ENCODE measurements around the gene YES1. TPM values are rescaled to one million over a fixed set of nuclear protein-coding genes. Genes with fewer than 3 reads are reported as not detected.
"Not testable (repeated sequence)": the region's sequence is repeated elsewhere in the genome, so short reads cannot be mapped to it uniquely, and the experiment has no call there.

Gene YES1
- total RNA-seq, 1 donor from 2014 or later: 49.7 TPM

DNA sequence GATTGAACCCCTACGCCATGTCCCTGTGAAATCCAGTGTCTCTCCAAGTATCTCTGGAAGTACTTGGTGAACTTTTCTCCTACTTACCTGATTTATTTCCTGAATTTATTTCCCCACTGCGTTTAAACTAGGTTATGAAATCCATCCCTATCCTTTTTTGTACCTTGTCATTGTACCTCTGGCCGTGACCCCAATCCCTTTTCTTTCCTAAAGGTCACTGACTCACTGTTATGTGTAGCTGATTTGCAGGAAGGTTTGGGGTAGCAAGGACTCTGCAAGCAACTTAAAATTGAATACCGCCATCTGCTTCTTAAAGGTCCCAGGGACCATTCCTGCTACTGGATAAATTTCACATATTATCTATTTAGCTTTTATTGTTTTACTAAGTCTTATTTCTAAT lies 95.0 kb downstream of the YES1 start:
- no peak for ATAC-seq

DNA sequence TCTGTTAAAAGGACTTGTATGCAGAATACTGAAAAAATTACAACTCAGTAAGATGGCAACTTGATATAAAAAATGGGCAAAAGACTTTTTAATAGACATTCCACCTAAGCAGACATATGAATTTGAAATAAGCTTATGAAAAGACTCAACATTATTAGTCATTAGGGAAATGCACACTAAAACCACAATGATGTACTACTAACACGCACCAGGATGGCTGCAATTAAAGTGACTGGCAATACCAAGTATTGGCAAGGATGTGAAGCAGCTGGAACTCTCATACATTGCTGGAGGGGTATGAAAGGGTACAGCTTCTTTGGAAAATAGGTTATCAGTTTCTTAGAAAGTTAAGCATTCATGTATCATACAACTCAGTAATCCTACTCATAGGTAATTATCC lies 96.4 kb downstream of the YES1 start:
- no peak for ATAC-seq

DNA sequence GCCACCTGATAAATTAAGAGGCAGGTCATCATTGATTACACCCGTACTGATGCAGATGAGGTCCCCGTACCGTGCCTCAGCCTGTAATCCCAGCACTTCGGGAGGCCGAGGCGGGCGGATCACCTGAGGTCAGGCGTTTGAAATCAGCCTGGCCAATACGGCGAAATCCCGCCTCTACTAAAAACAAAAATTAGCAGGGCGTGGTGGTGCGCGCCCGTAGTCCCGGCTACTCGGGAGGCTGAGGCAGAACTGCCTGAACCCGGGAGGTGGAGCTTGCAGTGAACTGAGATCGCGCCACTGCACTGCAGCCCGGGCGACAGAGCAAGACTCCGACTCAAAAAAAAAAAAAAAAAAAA lies 98.9 kb downstream of the YES1 start:
- ATAC-seq: no peak

DNA sequence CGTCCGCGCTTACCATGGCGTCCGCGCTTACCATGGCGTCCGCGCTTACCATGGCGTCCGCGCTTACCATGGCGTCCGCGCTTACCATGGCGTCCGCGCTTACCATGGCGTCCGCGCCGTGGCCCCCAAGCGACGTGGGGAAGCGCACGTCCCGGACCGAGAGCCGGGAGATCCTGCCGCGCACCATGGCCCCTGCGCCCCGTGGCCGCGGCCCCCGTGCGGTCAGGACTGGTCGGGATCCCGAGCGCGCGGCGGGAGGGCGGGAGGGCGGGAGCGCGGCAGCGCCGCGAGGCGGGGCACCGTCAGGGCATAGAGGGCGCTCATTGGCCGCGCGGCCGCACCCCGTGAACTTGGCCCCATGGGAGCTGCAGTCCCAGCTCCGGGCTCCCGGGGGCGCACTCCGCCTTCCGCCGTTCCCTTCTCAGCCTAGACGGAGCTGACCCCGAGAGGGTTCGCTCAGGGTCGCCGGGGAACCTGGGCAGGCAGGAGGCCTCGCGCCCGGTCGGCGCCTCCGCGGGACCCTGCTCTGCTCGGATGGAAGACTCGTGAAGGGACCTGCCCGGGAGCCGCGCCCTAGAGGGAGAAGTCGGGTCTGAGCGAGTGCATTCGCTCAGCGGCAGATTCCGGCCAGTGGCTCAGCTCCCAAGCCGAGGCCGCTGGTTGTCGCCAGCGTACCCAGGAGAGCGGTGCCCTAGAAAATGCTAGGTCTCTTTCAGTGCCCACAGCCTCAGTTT lies 99.5 kb downstream of the YES1 start, which contains the start of gene ENOSF1:
Gene ENOSF1 (minus strand): TSS at position 230 of the 734 bp plus-strand sequence. CDS start 43 bp downstream, at position 187.
- peak; percentile 99 for ATAC-seq

DNA sequence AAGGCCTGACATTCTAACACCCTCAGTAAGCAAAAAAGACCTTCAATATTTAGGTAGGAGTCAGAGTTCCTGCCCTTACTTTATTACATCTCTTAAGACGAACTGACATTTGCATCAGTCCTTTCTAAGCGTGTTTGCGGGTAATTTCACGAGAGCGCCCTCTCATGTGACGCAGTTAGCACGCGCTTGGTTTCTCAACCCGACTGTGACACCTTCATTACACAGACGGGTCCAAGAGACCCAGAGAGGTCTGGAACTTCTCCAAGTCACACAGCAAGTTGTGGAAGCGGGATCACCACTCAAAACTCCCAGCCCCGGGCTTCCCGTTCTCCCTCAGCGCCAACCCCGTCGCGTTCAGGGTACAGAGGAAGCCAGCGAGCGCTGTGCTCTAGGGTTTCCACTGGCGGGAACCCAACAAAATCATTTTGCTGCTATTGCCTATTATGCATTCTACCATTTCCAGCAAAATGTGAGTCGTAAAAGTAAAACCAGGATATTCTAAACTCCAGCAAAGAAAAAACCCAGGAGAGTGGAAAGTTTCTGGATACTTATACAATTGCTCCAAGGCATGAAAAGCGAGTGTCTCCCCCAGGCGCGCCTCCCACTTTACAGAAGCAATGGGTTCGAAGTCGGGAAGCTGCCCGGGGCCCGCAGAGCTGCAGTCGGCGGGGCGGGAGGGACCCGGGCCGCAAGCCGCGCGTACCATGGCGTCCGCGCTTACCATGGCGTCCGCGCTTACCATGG lies 100.2 kb downstream of the YES1 start:
- ATAC-seq: peak; percentile 59

DNA sequence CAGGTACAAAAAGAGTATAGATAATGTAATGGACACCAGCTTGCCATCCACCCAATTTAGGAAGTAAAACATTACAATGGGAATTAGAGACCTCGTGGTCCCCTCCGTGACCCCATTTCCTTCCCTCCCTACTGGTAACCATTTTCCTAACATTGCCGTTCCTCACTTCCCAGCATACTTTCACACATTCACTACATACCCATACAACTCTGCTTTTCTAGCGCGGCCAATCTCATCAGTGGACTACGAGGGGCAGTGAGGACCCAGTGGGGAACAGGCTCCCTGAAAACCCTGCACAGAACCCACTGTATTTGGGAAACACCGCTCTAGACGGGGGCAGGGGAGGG lies 100.8 kb downstream of the YES1 start:
- no peak for ATAC-seq

DNA sequence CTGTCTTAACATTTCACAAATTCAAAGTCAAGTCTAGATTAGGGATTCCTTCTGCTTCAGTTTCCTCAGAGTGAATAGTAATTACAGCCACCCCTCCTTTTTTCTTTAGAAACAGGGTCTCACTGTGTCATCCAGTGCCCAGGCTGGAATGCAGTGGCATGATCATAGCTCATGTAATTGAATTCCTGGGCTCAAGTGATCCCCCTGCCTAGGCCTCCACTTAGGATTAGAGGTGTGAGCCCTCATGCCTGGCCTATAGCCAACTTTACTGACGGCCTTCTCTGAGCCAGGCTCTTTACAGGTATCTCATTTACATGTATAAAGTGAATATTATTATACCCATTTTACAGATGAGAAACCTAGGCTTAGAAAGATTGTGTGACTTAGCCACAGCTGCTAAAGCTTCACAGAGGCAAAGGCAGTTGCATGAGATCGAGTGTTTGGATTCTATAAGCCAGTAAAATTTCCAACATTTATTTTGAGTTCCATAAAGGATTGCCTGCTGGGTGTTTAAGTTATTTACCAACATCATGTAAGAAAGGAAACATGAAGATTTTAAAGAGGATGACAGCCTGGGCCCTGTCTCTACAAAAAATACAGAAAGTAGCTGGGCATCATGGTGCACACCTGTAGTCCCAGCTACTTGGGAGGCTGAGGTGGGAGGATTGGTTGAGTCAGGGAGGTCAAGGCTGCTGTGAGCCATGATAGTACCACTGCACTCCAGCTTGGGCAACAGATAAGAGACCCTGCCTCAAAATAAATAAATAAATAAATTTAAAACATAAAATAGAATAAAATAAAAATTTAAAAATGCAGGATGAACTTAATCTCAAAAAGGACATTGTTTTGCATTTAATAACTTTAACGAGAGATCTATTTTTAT lies 101.4 kb downstream of the YES1 start:
- no peak for ATAC-seq

DNA sequence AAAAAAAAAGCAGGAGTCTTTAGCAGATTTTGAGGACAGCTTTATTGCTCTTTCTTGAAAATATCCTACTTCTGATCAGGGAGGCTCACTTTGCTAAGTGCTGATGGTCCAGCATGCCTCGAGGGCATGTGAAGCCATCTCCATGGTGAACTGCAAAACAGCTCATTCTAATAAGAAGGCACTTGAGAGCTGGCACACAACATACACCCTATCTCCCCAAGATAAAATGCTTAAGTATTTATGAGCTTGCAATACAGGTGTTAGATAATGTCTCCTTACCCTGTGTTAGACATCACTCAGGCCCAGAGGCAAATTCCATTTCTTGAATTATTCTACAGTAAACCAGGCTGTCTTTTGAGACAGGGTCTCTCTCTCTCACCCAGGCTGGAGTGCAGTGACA lies 102.3 kb downstream of the YES1 start:
- ATAC-seq: no peak

DNA sequence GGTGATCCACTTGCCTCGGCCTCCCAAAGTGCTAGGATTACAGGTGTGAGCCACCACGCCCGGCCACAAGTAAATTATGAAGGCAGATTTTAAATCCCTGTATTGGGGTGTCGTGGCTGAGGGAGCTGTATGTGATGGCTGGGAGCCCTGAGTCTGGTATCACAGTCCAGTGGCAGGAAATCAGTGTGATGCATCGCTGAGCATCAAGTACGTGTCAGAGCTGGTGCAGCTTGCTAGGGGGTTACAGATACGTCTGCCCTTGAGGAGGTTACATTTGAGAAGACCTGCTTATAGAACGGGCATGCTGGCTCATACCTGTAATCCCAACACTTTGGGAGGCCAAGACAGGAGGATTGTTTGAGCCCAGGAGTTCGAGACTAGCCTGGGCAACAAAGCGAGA lies 103.9 kb downstream of the YES1 start:
- no peak for ATAC-seq

DNA sequence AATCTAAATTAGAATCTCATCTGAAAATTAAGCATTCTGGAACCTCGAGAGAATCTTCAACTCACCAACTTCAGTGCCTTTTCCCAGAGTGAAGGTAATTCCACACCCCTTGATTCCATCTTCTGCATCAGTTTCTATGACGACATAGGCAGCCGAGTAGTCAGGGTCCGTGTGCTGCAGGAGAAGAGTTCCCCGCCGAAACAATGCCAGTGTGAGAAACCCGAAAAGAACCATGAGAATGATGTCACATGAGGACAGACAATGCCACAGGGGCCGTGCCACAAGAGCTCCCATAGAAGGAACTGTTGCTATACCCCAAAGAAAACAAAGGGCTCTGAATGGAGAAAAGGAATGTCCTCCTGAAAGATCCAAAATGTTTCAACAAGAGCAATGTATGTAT lies 105.6 kb downstream of the YES1 start:
- ATAC-seq: no peak

DNA sequence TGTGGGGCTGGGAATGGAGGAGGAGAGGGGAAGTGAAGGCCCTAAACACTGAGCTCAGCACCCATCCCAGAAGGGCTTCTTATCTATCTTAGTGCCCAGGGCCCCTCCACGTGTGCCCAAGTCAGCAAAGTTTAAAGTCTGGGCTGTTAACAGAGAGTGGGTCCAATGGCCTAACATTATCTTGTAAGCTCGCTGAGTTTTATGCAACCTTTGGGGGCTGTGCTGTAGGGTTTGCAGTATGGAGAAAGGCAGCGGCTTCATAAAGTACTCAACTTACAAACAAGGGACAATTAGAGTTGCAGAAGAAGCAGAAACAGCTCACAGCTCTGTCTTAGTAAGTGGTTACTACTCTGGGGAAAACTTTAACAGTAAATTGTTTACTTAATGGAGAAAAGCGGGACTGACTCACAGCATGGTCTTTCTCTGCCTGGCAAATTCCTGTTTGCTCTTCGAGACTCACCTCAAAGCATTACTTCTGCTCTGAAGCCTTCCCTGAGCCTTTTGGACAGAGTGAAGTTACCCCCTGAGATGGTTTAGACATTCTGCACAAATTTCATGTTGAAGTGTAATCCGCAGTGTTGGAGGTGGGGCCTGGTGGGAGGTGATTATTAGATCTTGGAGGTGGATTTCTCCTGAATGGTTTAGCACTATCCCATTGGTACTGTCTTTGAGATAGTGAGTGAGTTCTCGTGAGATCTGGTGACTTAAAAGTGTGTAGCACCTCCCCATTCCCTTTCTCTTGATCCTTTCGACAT lies 108.7 kb downstream of the YES1 start:
- peak; percentile 31 for ATAC-seq

DNA sequence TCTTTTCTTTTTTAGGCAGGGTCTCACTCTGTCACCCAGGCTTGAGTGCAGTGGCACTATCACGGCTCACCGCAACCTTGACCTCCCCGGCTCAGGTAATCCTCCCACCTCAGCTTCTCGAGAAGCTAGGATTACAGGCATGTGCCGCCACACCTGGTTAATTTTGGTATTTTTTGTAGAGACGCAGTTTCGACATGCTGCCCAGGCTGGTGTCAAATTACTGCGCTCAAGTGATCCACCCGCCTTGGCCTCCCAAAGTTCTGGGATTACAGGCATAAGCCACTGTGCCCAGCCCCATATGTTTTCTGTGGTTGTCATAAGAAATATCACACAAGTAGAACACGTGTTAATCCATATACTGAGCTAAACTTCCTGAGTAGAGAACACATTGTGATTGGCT lies 114.2 kb downstream of the YES1 start:
- ATAC-seq: no peak

DNA sequence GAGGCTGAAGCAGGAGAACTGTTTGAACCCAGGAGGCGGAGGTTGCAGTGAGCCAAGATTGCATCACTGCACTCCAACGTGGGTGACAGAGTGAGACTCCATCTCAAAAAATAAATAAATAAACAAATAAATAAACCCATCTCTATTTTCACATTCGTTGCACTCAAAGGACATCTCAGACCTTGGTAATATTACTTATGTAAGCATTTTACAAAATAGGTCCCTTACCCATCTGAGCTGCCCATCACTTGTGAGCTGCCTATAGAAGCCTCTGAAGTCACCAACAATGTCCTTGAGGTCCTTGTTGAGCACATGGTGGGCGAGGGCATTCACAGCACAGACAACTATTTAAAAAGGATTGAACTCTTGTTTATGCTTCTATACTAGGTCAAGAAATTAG lies 115.0 kb downstream of the YES1 start:
- ATAC-seq: no peak

DNA sequence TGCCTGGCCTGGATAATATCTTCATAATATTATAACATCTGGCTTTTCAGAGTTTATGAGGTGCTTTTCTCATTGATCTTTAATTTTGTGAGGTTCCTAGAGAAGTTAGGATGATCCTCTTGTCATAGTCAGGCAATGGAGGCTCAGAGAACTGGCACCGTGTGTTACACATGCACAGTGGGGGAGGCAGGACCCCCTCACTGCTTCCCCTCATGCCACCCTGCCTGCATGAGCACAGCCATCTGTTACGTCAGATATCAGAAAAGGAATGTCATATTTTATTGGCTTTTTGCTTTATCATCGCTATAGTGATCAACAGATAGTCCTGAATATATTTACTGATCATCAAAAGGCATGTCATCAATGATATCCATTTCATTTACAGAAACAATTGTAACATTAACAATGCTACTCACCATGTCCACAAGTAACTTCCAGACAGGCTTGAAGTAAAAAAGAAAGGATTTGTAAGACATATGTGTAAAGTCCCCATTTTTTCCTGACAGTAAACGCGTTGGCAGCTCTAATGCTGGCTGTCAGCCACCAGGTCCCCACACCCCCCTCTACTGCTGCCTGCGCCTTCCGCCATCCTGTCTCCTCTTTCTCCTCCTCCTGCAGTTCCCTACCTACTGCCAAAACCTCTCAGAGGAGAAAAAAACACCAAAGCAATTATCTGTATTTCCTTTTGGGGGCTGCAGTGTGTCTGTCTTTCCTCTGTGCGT lies 118.4 kb downstream of the YES1 start:
- ATAC-seq: no peak

DNA sequence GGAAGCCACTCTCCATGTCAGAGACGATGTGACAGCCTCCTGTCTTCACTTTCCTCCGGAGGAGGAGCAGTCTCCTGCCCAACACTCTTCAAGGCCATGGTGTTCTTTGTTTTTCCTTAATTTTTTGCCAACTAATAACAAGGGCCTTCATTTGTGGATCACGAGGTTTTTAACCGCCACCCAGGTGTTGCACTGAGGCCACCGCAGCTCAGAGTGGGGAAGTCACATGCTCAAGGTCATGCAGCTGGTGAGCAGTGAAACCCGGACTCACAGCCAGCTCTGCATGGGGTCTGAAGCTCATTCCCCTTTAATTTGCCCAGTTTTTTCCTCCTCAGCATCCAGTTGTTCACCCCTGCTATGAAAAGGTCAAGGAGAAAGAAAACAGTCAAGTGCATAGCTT lies 119.2 kb downstream of the YES1 start:
- ATAC-seq: no peak

DNA sequence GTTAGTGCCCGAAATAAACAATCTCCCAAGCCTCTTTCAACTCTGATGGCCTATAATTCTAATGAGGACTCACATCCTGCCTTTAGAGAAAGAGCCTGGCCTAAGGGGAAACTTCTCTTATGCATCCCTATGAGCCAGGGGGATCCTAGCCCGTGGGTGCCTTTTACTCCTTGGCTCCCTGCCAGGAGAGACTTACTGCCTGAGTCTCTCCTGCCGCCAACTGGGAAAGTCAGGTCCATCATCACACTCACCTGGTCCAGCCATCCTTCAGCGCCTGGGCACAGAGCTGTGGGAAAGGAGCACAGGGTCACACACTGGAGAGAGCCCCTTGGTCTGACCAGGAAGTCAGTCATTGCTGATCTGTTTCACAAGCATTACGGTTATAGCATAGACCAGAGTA lies 123.7 kb downstream of the YES1 start:
- no peak for ATAC-seq

DNA sequence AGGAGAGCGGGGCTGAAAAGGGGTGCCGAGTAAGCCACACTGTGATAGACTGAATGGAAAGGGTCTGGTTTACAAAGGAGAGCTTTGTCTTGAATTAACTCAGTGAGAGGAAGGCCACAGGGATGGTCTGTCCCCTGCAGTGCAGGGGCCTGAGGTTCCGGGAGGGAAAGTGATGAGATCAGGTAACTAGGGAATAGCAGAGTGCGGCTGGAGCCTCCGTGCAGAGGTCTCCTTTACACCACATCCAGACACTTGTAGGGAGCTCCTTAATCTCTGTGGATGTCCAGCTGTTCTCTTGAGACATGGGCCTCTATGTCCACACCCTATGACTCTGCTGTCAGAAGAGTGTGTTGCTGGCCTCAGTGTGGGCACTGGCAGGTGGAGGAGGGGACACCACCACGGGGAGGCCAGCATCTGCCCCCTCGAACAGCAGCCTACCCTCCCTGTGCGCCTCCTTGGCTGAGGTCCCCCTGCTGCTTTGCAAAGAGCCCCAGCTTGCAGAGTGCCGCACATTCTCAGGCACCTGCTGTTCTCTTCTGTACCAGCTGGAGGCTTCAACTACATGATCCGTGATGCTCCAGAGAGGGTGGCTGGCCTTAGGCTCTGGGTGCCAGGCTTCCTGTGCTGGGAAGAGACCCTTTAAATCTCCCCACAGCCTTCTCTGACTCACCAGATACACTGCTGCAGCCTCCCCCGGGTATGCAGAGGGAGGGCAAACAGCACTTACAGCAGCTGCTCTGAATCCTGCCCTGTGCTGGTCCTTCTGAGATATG lies 125.5 kb downstream of the YES1 start:
- ATAC-seq: no peak

DNA sequence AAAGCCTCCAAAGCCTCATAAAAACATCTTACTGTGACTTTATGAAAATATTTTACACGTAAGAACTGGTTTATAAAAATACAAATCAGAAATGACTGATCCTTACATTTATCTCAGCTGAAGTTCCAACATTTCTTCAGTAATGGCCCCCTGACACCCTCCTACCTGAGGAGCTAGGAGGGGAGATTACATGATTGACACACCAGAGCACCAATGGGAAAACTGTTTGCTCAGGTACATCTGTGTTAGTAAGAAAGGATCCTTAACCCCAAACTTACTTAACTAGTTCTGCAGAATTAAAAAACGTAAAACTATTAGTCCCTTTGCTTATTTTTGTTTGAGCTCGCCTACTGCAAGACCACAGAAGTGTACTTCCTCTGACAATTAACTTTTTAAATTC lies 126.6 kb downstream of the YES1 start:
- ATAC-seq: no peak

DNA sequence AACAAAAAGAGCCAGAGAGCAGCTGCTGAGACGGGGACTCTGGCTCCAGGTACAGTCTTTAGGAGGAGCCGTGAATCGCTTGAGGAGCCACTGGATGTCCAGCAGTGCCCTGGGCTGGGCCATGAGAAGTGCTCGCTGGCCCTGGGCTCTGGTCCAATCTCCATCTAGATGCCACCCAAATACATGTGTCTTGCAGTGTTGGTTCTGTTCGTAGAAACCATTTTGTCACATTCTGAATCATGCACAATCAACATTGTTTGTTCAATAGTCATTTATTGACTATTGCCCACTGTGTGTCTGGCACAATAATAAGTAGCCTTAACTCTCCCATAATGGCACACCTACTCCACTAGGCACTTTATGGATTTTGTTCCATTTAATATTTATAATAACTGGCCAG lies 128.5 kb downstream of the YES1 start:
- ATAC-seq: no peak

DNA sequence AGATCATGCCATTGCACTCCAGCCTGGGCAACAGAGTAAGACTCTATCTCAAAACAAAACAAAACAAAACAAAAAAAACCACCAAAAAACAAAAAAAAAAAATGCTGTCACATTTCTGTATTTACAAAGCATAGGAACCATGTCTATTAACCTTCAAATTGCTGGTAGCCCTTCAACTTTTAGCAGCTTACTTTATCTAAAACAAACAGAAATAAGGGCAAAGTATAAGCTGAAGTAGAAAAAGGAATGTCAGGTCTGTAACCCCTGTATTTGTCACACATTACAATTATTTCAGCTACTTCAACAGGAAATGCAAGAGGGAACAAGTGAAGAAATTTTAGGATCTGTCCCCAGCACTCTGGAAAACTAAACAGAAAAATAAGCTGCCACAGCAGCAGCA lies 129.2 kb downstream of the YES1 start:
- ATAC-seq: no peak

DNA sequence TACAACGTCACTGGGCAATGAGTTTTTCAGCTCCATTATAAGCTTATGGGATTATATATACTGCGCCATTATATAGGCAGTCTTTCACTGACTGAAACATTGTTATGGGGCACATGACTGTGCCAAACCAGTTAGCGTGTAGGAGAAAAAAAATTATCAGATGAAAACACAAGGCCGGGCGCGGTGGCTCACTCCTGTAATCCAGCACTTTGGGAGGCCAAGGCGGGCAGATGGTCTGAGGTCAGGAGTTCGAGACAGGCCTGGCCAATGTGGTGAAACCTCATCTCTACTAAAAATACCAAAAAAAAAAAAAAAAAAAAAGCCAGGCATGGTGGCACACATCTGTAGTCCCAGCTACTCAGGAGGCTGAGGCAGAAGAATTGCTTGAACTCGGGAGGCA lies 129.6 kb downstream of the YES1 start:
- not testable (repeated sequence) for ATAC-seq
